ENCODE data around the gene VDR. TPM values are rescaled to one million over a fixed set of nuclear protein-coding genes. Genes with fewer than 3 reads are reported as not detected.

Gene VDR
- total RNA-seq, 1 donor from 2014 or later = not detected

- H3K4me3 Mint-ChIP-seq (ENCODE audit: unreplicated experiment) = no peak overlapping the region
- no peak overlapping the region for H3K27ac Mint-ChIP-seq (ENCODE audit: unreplicated experiment)
- no peaks in the 10 kb centered on the region for H3K4me1 Mint-ChIP-seq (ENCODE audit: low read depth, unreplicated experiment)
- no peak for TF ChIP-seq CTCF (IDR thresholded peaks at IDR 0.05; ENCODE audit: partially characterized antibody, unreplicated experiment)
- no peaks in the 10 kb centered on the region for H3K36me3 Mint-ChIP-seq (ENCODE audit: unreplicated experiment)
- peaks cover 6% of the 10 kb centered on the region for H3K9me3 Mint-ChIP-seq (ENCODE audit: unreplicated experiment)
- H3K27me3 Mint-ChIP-seq (ENCODE audit: unreplicated experiment) = peaks cover 13% of the 10 kb centered on the region
- no peak for DNase-seq
These were observed 42.5 kb upstream of the VDR start for GRCh38 chr12:47947341-47947740.

GRCh38 chr12:47946413-47947323, 41.9 kb upstream of the VDR start:
- no peak overlapping the region for H3K4me3 Mint-ChIP-seq (ENCODE audit: unreplicated experiment)

GRCh38 chr12:47945341-47945728, 40.5 kb upstream of the VDR start:
- Mint-ChIP-seq H3K4me1 (ENCODE audit: low read depth, unreplicated experiment) (no peaks in the 10 kb centered on the region), H3K27ac (ENCODE audit: unreplicated experiment) (no peak overlapping the region), H3K4me3 (ENCODE audit: unreplicated experiment) (no peak overlapping the region), H3K36me3 (ENCODE audit: unreplicated experiment) (no peaks in the 10 kb centered on the region), H3K27me3 (ENCODE audit: unreplicated experiment) (peaks cover 18% of the 10 kb centered on the region), H3K9me3 (ENCODE audit: unreplicated experiment) (peaks cover 9% of the 10 kb centered on the region)
- no peak for DNase-seq
- no peak for TF ChIP-seq CTCF (IDR thresholded peaks at IDR 0.05; ENCODE audit: partially characterized antibody, unreplicated experiment)

More at GRCh38 chr12:47946413-47947323, 41.9 kb upstream of the VDR start:
- Mint-ChIP-seq H3K9me3 (ENCODE audit: unreplicated experiment) (peaks cover 6% of the 10 kb centered on the region), H3K27ac (ENCODE audit: unreplicated experiment) (no peak overlapping the region), H3K36me3 (ENCODE audit: unreplicated experiment) (no peaks in the 10 kb centered on the region), H3K27me3 (ENCODE audit: unreplicated experiment) (peaks cover 13% of the 10 kb centered on the region), H3K4me1 (ENCODE audit: low read depth, unreplicated experiment) (no peaks in the 10 kb centered on the region)
- DNase-seq = no peak
- no peak for TF ChIP-seq CTCF (IDR thresholded peaks at IDR 0.05; ENCODE audit: partially characterized antibody, unreplicated experiment)

GRCh38 chr12:47944685-47945340, 40.0 kb upstream of the VDR start:
- Mint-ChIP-seq H3K36me3 (ENCODE audit: unreplicated experiment) (no peaks in the 10 kb centered on the region), H3K4me1 (ENCODE audit: low read depth, unreplicated experiment) (no peaks in the 10 kb centered on the region), H3K9me3 (ENCODE audit: unreplicated experiment) (peaks cover 9% of the 10 kb centered on the region), H3K27me3 (ENCODE audit: unreplicated experiment) (peaks cover 16% of the 10 kb centered on the region), H3K4me3 (ENCODE audit: unreplicated experiment) (no peak overlapping the region), H3K27ac (ENCODE audit: unreplicated experiment) (no peak overlapping the region)
- TF ChIP-seq CTCF (IDR thresholded peaks at IDR 0.05; ENCODE audit: partially characterized antibody, unreplicated experiment) = no peak
- no peak for DNase-seq
